Peyer's patch (tissue), 4 donors: ENCODE measurements around the gene GPX3.

Experiments
- CTCF ChIP-seq, 6 experiments: fragments of 450-650 bp in 4 of 6; fragments of 200-600 bp in 2 of 6; sonication (generic) in 1 of 6; IDR thresholded peaks; one replicate each; pipeline ENCODE4 v1.5.1; 2017 to 2019; ENCODE audit warnings: antibody characterized with exemption in 6 of 6, mild to moderate bottlenecking in 3 of 6, moderate library complexity in 1 of 6
- POLR2A ChIP-seq, 2 donors: fragments of 450-650 bp; IDR thresholded peaks; one replicate each; pipeline ENCODE4 v1.5.1; 2017; ENCODE audit warnings: antibody characterized with exemption in 2 of 2, mild to moderate bottlenecking in 2 of 2, moderate library complexity in 2 of 2

GRCh38 chr5:151007430-151008209 lies 12.8 kb upstream of the GPX3 start:
- TF ChIP-seq CTCF (IDR thresholded peaks at IDR 0.05) (no peak), POLR2A (IDR thresholded peaks at IDR 0.05) (no peak)
